Karpas-422 (cell line): ENCODE data around the gene KDM4F. TPM values are rescaled to one million over a fixed set of nuclear protein-coding genes. Genes with fewer than 3 reads are reported as not detected.
"Not testable (repeated sequence)": the region's sequence is repeated elsewhere in the genome, so short reads cannot be mapped to it uniquely, and the experiment has no call there.

Experiments
- DNase-seq: peaks from one replicate; pipeline ENCODE4 v3.0.0-alpha.2; 2015
- H2AFZ ChIP-seq: fragments of 200-600 bp; sonication (generic); 2 replicates; pipeline ENCODE4 v1.6.1; 2014; ENCODE audit warnings: antibody characterized with exemption, low read length, mixed read lengths
- H3K27ac ChIP-seq: fragments of 200-600 bp; sonication (generic); 2 replicates; pipeline ENCODE4 v1.5.1; 2014; ENCODE audit warnings: mild to moderate bottlenecking, low read length, moderate library complexity
- H3K27me3 ChIP-seq: fragments of 200-600 bp; sonication (generic); 2 replicates; pipeline ENCODE4 v1.6.1; 2014; ENCODE audit warnings: low read length, mixed read lengths
- H3K36me3 ChIP-seq: fragments of 200-600 bp; sonication (generic); 2 replicates; pipeline ENCODE4 v1.6.1; 2014; ENCODE audit warnings: low read length, mixed read lengths; ENCODE audit not compliant: insufficient read depth
- H3K4me1 ChIP-seq: fragments of 200-600 bp; sonication (generic); 2 replicates; pipeline ENCODE4 v1.6.1; 2014; ENCODE audit warnings: mild to moderate bottlenecking, low read length, mixed read lengths
- H3K4me2 ChIP-seq: fragments of 200-600 bp; sonication (generic); 2 replicates; pipeline ENCODE4 v1.6.1; 2014; ENCODE audit warnings: low read length, low read depth, mild to moderate bottlenecking; ENCODE audit not compliant: poor library complexity, severe bottlenecking
- H3K4me3 ChIP-seq: fragments of 200-600 bp; sonication (generic); 2 replicates; pipeline ENCODE4 v1.5.1; 2014; ENCODE audit warnings: mild to moderate bottlenecking, antibody characterized with exemption, low read length, mixed read lengths
- H3K79me2 ChIP-seq: fragments of 200-600 bp; sonication (generic); 2 replicates; pipeline ENCODE4 v1.6.1; 2014; ENCODE audit warnings: mild to moderate bottlenecking, low read length, mixed read lengths
- H3K9ac ChIP-seq: fragments of 200-600 bp; sonication (generic); 2 replicates; pipeline ENCODE4 v1.6.0; 2014; ENCODE audit warnings: low read length
- H3K9me2 ChIP-seq: fragments of 200-600 bp; sonication (generic), shearing (Covaris generic); replicated peaks from 2 replicates; pipeline ENCODE4 v1.6.0; 2014; ENCODE audit warnings: mild to moderate bottlenecking, low read length, moderate library complexity; ENCODE audit not compliant: insufficient read depth
- H3K9me3 ChIP-seq: fragments of 300-700, 200-600 bp; sonication (generic); 2 replicates; pipeline ENCODE4 v1.6.1; 2014; ENCODE audit warnings: low read length, mixed read lengths
- H4K20me1 ChIP-seq: fragments of 200-600 bp; sonication (generic); 2 replicates; pipeline ENCODE4 v1.6.1; 2014; ENCODE audit warnings: mild to moderate bottlenecking, antibody characterized with exemption, low read length, low read depth; ENCODE audit not compliant: insufficient read depth
- total RNA-seq: library from RNA; depleted of rRNA; stranded (reverse); fragments of >200 nt; shearing (Covaris generic); gene quantifications from 2 replicates; pipeline ENCODE4 v1.2.3, GENCODE V29; 2014; ENCODE audit warnings: low replicate concordance

The KDM4F gene
- total RNA-seq, 1 experiment from 2014 or later: not detected

GRCh38 chr11:95025594-95025993 lies 23.6 kb upstream of the KDM4F start:
- not testable (repeated sequence) for H3K4me2 ChIP-seq, H3K4me3 ChIP-seq, H3K9me3 ChIP-seq, H3K27ac ChIP-seq, DNase-seq, H4K20me1 ChIP-seq, H3K9me2 ChIP-seq, H2AFZ ChIP-seq, H3K9ac ChIP-seq, H3K79me2 ChIP-seq, H3K27me3 ChIP-seq, H3K36me3 ChIP-seq, H3K4me1 ChIP-seq

GRCh38 chr11:95028357-95028756 lies 20.9 kb upstream of the KDM4F start:
- Histone ChIP-seq H3K9me2 (no peaks in the 10 kb centered on the region), H3K27ac (no peak overlapping the region), H3K79me2 (no peaks in the 10 kb centered on the region), H4K20me1 (no peaks in the 10 kb centered on the region), H3K9ac (no peak overlapping the region), H3K4me1 (no peaks in the 10 kb centered on the region), H3K4me3 (no peak overlapping the region), H2AFZ (no peak overlapping the region), H3K4me2 (no peak overlapping the region), H3K9me3 (no peaks in the 10 kb centered on the region), H3K27me3 (peaks cover 2% of the 10 kb centered on the region), H3K36me3 (no peaks in the 10 kb centered on the region)
- no peak for DNase-seq

GRCh38 chr11:95033051-95033450 lies 16.2 kb upstream of the KDM4F start:
- H3K9me3 ChIP-seq: no peaks in the 10 kb centered on the region
- H3K79me2 ChIP-seq: no peaks in the 10 kb centered on the region

GRCh38 chr11:95035316-95035715 lies 13.9 kb upstream of the KDM4F start:
- no peak for DNase-seq
- H3K9me3 ChIP-seq: no peaks in the 10 kb centered on the region
- no peak overlapping the region for H3K4me2 ChIP-seq
- no peak overlapping the region for H3K9ac ChIP-seq
- H3K79me2 ChIP-seq: no peaks in the 10 kb centered on the region
- peaks cover 6% of the 10 kb centered on the region for H3K27me3 ChIP-seq
- no peak overlapping the region for H2AFZ ChIP-seq
- no peak overlapping the region for H3K4me3 ChIP-seq
- H3K4me1 ChIP-seq: no peaks in the 10 kb centered on the region
- H3K36me3 ChIP-seq: no peaks in the 10 kb centered on the region
- no peaks in the 10 kb centered on the region for H4K20me1 ChIP-seq
- H3K9me2 ChIP-seq: no peaks in the 10 kb centered on the region
- H3K27ac ChIP-seq: no peak overlapping the region

More at GRCh38 chr11:95033051-95033450, 16.2 kb upstream of the KDM4F start:
- no peak overlapping the region for H3K27ac ChIP-seq
- H3K36me3 ChIP-seq: no peaks in the 10 kb centered on the region
- H3K27me3 ChIP-seq: peaks cover 6% of the 10 kb centered on the region
- H3K4me2 ChIP-seq: no peak overlapping the region
- no peaks in the 10 kb centered on the region for H4K20me1 ChIP-seq
- no peak overlapping the region for H3K9ac ChIP-seq
- no peak overlapping the region for H2AFZ ChIP-seq
- H3K9me2 ChIP-seq: no peaks in the 10 kb centered on the region
- DNase-seq: no peak
- no peak overlapping the region for H3K4me3 ChIP-seq
- H3K4me1 ChIP-seq: no peaks in the 10 kb centered on the region

- H3K9me3 ChIP-seq, H3K79me2 ChIP-seq, H3K9me2 ChIP-seq, H3K4me2 ChIP-seq, H3K9ac ChIP-seq, H3K4me3 ChIP-seq, DNase-seq, H2AFZ ChIP-seq, H3K27ac ChIP-seq, H4K20me1 ChIP-seq, H3K27me3 ChIP-seq, H3K36me3 ChIP-seq, H3K4me1 ChIP-seq: not testable (repeated sequence)
Measured at GRCh38 chr11:95037356-95038035, 11.7 kb upstream of the KDM4F start.

- Histone ChIP-seq H3K27ac (no peak overlapping the region), H3K9me3 (no peaks in the 10 kb centered on the region), H3K9me2 (no peaks in the 10 kb centered on the region), H3K4me3 (no peak overlapping the region), H4K20me1 (no peaks in the 10 kb centered on the region), H2AFZ (no peak overlapping the region), H3K4me2 (no peak overlapping the region), H3K79me2 (no peaks in the 10 kb centered on the region), H3K9ac (no peak overlapping the region), H3K36me3 (no peaks in the 10 kb centered on the region), H3K4me1 (no peaks in the 10 kb centered on the region), H3K27me3 (no peaks in the 10 kb centered on the region)
- no peak for DNase-seq
Measured at GRCh38 chr11:95042239-95042638, 7.0 kb upstream of the KDM4F start.

- H3K4me2 ChIP-seq: no peak overlapping the region
- H4K20me1 ChIP-seq: no peaks in the 10 kb centered on the region
- H3K27me3 ChIP-seq: no peaks in the 10 kb centered on the region
- H2AFZ ChIP-seq: no peak overlapping the region
- no peaks in the 10 kb centered on the region for H3K36me3 ChIP-seq
- H3K9ac ChIP-seq: no peak overlapping the region
- no peaks in the 10 kb centered on the region for H3K9me3 ChIP-seq
- no peaks in the 10 kb centered on the region for H3K4me1 ChIP-seq
- no peak overlapping the region for H3K4me3 ChIP-seq
- no peak for DNase-seq
- H3K79me2 ChIP-seq: no peaks in the 10 kb centered on the region
- no peaks in the 10 kb centered on the region for H3K9me2 ChIP-seq
- H3K27ac ChIP-seq: no peak overlapping the region
Measured at GRCh38 chr11:95042906-95043305, 6.3 kb upstream of the KDM4F start.

GRCh38 chr11:95044010-95044409 lies 5.2 kb upstream of the KDM4F start:
- H3K4me2 ChIP-seq: no peak overlapping the region
- H3K27ac ChIP-seq: no peak overlapping the region
- H3K4me3 ChIP-seq: no peak overlapping the region
- H3K9me3 ChIP-seq: no peaks in the 10 kb centered on the region
- no peaks in the 10 kb centered on the region for H4K20me1 ChIP-seq
- H3K79me2 ChIP-seq: no peaks in the 10 kb centered on the region
- no peaks in the 10 kb centered on the region for H3K27me3 ChIP-seq
- no peaks in the 10 kb centered on the region for H3K36me3 ChIP-seq
- no peaks in the 10 kb centered on the region for H3K4me1 ChIP-seq
- H3K9me2 ChIP-seq: no peaks in the 10 kb centered on the region
- DNase-seq: no peak
- no peak overlapping the region for H2AFZ ChIP-seq
- H3K9ac ChIP-seq: no peak overlapping the region
